K562 (cell line): Measurements from ENCODE around the gene TBL2. TPM values are rescaled to one million over a fixed set of nuclear protein-coding genes. Genes with fewer than 3 reads are reported as not detected.

ENCODE experiments used
- E2F3 ChIP-seq: fragments of 250-450 bp; sonication (Bioruptor Pico); IDR thresholded peaks from 2 replicates; pipeline ENCODE4 v1.4.0; 2020; ENCODE audit warnings: mild to moderate bottlenecking
- ESRRA ChIP-seq: fragments of 450-650 bp; IDR thresholded peaks from 2 replicates; pipeline ENCODE4 v1.6.1; 2014; ENCODE audit warnings: low read depth, mild to moderate bottlenecking, moderate library complexity, borderline replicate concordance
- ETS1 ChIP-seq: conservative IDR thresholded peaks from 2 replicates; pipeline ENCODE4 v1.6.1; 2011; ENCODE audit warnings: low read depth, mild to moderate bottlenecking, low read length; ENCODE audit not compliant: control insufficient read depth
- EWSR1 ChIP-seq: fragments of 450-650 bp; IDR thresholded peaks from 2 replicates; pipeline ENCODE4 v1.6.1; 2018; ENCODE audit warnings: borderline replicate concordance, mild to moderate bottlenecking, low read depth, moderate library complexity; ENCODE audit not compliant: partially characterized antibody
- GABPA ChIP-seq: fragments of 200-800 bp; sonication (Bioruptor generic); conservative IDR thresholded peaks from 2 replicates; pipeline ENCODE4 v1.6.1; 2016; ENCODE audit warnings: low read depth, missing genetic modification characterization, missing compliant biosample characterization
- GATAD2B ChIP-seq: fragments of 450-650 bp; IDR thresholded peaks from 2 replicates; pipeline ENCODE4 v1.6.1; 2017; ENCODE audit warnings: mild to moderate bottlenecking, borderline replicate concordance
- HMGN3 ChIP-seq: IDR thresholded peaks from 2 replicates; pipeline ENCODE4 v1.6.1; 2011; ENCODE audit warnings: borderline replicate concordance, low read depth, mild to moderate bottlenecking, mixed read lengths, low read length; ENCODE audit not compliant: insufficient read length; ENCODE audit errors: extremely low read depth
- JUN ChIP-seq, 2 experiments: sonication (generic) in 1 of 2; formaldehyde crosslinking in 1 of 2; IDR thresholded peaks; 2 replicates each; pipeline versions ENCODE4 v1.6.1 to v1.8.0; 2012 to 2022; ENCODE audit warnings: borderline replicate concordance in 2 of 2, mild to moderate bottlenecking in 2 of 2, improper control_type of control experiment in 1 of 2, low read depth in 1 of 2, low read length in 1 of 2, missing genetic modification reagents in 1 of 2
- MCM5 ChIP-seq: fragments of 450-650 bp; IDR thresholded peaks from 2 replicates; pipeline ENCODE4 v1.6.1; 2016; ENCODE audit warnings: low read depth
- NCOA2 ChIP-seq, 2 experiments: fragments of 450-650 bp; IDR thresholded peaks; 2 replicates each; pipeline ENCODE4 v1.6.1; 2018; ENCODE audit warnings: mild to moderate bottlenecking in 2 of 2, moderate library complexity in 1 of 2; ENCODE audit not compliant: partially characterized antibody in 2 of 2
- PHF8 ChIP-seq: fragments of 200-600 bp; sonication (generic); IDR thresholded peaks from 2 replicates; pipeline ENCODE4 v1.6.1; 2012; ENCODE audit warnings: mixed run types, mild to moderate bottlenecking, inconsistent platforms, low read length, moderate library complexity, borderline replicate concordance
- POLR2B ChIP-seq: fragments of 450-650 bp; IDR thresholded peaks from 2 replicates; pipeline ENCODE4 v1.6.1; 2018; ENCODE audit warnings: low read depth; ENCODE audit not compliant: partially characterized antibody
- RERE ChIP-seq: sonication (generic); formaldehyde crosslinking; IDR thresholded peaks from 2 replicates; pipeline ENCODE4 v1.8.0; 2023; ENCODE audit warnings: missing genetic modification reagents, mild to moderate bottlenecking, borderline replicate concordance
- RNF219 ChIP-seq: fragments of 250-450 bp; sonication (Bioruptor Pico); IDR thresholded peaks from 2 replicates; pipeline ENCODE4 v1.5.0; 2022; ENCODE audit warnings: mild to moderate bottlenecking
- ZNF165 ChIP-seq: fragments of 250-450 bp; sonication (Bioruptor Pico); IDR thresholded peaks from 2 replicates; pipeline ENCODE4 v1.4.0; 2020; ENCODE audit warnings: borderline replicate concordance
- ZNF583 ChIP-seq: fragments of 250-450 bp; sonication (Bioruptor Pico); IDR thresholded peaks from 2 replicates; pipeline ENCODE4 v1.4.0; 2020
- polyA plus RNA-seq, 8 experiments: library from polyadenylated mRNA; depleted of rRNA in 4 of 8; stranded (reverse) in 5 of 8; unstranded in 3 of 8; fragments of >200 nt; fragmentation: Nextera tagmentation in 2 of 8; fragmentation: Illumina TruSeq in 1 of 8; extraction: Ambion mirVana in 2 of 8; extraction: Trizol in 1 of 8; gene quantifications; 2 replicates each; pipeline versions ENCODE4 v1.2.1 to v1.2.3, GENCODE V29; 2011 to 2014; ENCODE audit warnings: inconsistent platforms in 1 of 8, missing spikeins in 1 of 8
- total RNA-seq, 7 experiments: library from RNA; depleted of rRNA in 6 of 7; stranded (reverse); fragments of >200 nt in 6 of 7; fragmentation: Illumina TruSeq in 2 of 7; extraction: Trizol in 2 of 7; gene quantifications; 2 replicates each; pipeline versions ENCODE4 v1.2.1 to v1.2.3, GENCODE V29; 2011 to 2021; ENCODE audit warnings: low replicate concordance in 1 of 7

Gene TBL2
- total and polyA plus RNA-seq, 9 of the 15 experiments (the other 6 are each of a cell fraction or from before 2014, with no cell fraction given), result 2.5 to 123 (median 49.2) TPM

- TF ChIP-seq RNF219 (CRISPR knock-in tag) (no peak), ESRRA (0 out of 2 replicates have a peak, but pooled peaks have one; percentile 7), GABPA (tag) (peak; percentile 76), MCM5 (no peak), ZNF165 (0 out of 2 replicates have a peak, but pooled peaks have one; percentile 15), RERE (no peak), JUN (IDR thresholded peaks at IDR 0.05; ENCODE audit: borderline replicate concordance, low read depth, low read length) (no peak), JUN (CRISPR knock-in tag; IDR thresholded peaks at IDR 0.05; ENCODE audit: borderline replicate concordance) (0 out of 2 replicates have a peak, but pooled peaks have one; percentile 63), POLR2B (peak; percentile 73), ETS1 (0 out of 2 replicates have a peak, but pooled peaks have one; percentile 13), E2F3 (CRISPR knock-in tag) (peak; percentile 84), GATAD2B (peak; percentile 88), HMGN3 (peak; percentile 91), NCOA2 (IDR thresholded peaks at IDR 0.05; ENCODE audit: partially characterized antibody in 2 of 2) (no peak), PHF8 (peak; percentile 93; the same call in 1 of the 2 replicates), EWSR1 (no peak), ZNF583 (CRISPR knock-in tag) (0 out of 2 replicates have a peak, but pooled peaks have one; percentile 64)
These were observed 20.8 kb downstream of the TBL2 start, which contains the start of gene BCL7B (continued) for GRCh38 chr7:73557397-73558257.
